Measurements from ENCODE around the gene C1orf167.
A peak's percentile ranks its signal among the peaks of the same experiment; 100 is the strongest.

GRCh38 chr1:11787804-11788436, 25.9 kb downstream of the C1orf167 start:
- TF ChIP-seq ZBTB7A (IDR thresholded peaks at IDR 0.05; ENCODE audit: low read depth) (no peak; the same call in 1 of the 2 replicates), USF1 (IDR thresholded peaks at IDR 0.05) (no peak), YY1 (IDR thresholded peaks at IDR 0.05; ENCODE audit: low read depth) (no peak), REST (IDR thresholded peaks at IDR 0.05; ENCODE audit: low read depth) (no peak), TAF1 (IDR thresholded peaks at IDR 0.05; ENCODE audit: low read depth) (0 out of 2 replicates have a peak, but pooled peaks have one; percentile 14), EP300 (IDR thresholded peaks at IDR 0.05; ENCODE audit: borderline replicate concordance) (no peak), MAX (IDR thresholded peaks at IDR 0.05) (no peak), RAD21 (IDR thresholded peaks at IDR 0.05; ENCODE audit: low read depth) (no peak), CEBPB (IDR thresholded peaks at IDR 0.05) (no peak), EGR1 (IDR thresholded peaks at IDR 0.05) (no peak), CREB1 (IDR thresholded peaks at IDR 0.05; ENCODE audit: low read depth) (no peak), TCF12 (IDR thresholded peaks at IDR 0.05; ENCODE audit: low read depth) (no peak)

All from Ishikawa (cell line).